HG03108 (cell line): Measurements from ENCODE around the gene KBTBD7.
"Not testable (repeated sequence)": the region's sequence is repeated elsewhere in the genome, so short reads cannot be mapped to it uniquely, and the experiment has no call there.

Experiments used
- ATAC-seq: cut with Tn5 transposase; IDR thresholded peaks from one replicate; pipeline ENCODE4 v1.9.1; 2021; ENCODE audit warnings: moderate library complexity; ENCODE audit not compliant: unreplicated experiment

The KBTBD7 gene

GRCh38 chr13:41199526-41199925 lies 5.2 kb upstream of the KBTBD7 start:
- ATAC-seq: peak; percentile 82

GRCh38 chr13:41199079-41199478 lies 4.7 kb upstream of the KBTBD7 start:
- ATAC-seq: no peak

GRCh38 chr13:41196620-41197019 lies 2.3 kb upstream of the KBTBD7 start:
- ATAC-seq: no peak

GRCh38 chr13:41196011-41196410 lies 1.6 kb upstream of the KBTBD7 start:
- no peak for ATAC-seq

- no peak for ATAC-seq
These were observed 900 bp downstream of the KBTBD7 start for GRCh38 chr13:41193469-41193868.

GRCh38 chr13:41188584-41188983 lies 5.8 kb downstream of the KBTBD7 start:
- no peak for ATAC-seq

GRCh38 chr13:41186481-41186880 lies 7.9 kb downstream of the KBTBD7 start:
- no peak for ATAC-seq

- no peak for ATAC-seq
These were observed 12.1 kb downstream of the KBTBD7 start for GRCh38 chr13:41182231-41182630.

- ATAC-seq: no peak
These were observed 14.6 kb downstream of the KBTBD7 start for GRCh38 chr13:41179593-41180250.

- ATAC-seq: no peak
These were observed 16.3 kb downstream of the KBTBD7 start for GRCh38 chr13:41178040-41178439.

- ATAC-seq: no peak
These were observed 16.8 kb downstream of the KBTBD7 start for GRCh38 chr13:41177616-41178015.

- not testable (repeated sequence) for ATAC-seq
These were observed 18.8 kb downstream of the KBTBD7 start for GRCh38 chr13:41175576-41175975.

- ATAC-seq: no peak
These were observed 32.2 kb downstream of the KBTBD7 start for GRCh38 chr13:41162151-41162550.

- no peak for ATAC-seq
These were observed 35.2 kb downstream of the KBTBD7 start for GRCh38 chr13:41159174-41159573.

GRCh38 chr13:41157048-41157717 lies 37.2 kb downstream of the KBTBD7 start:
- ATAC-seq: no peak

GRCh38 chr13:41156620-41157019 lies 37.7 kb downstream of the KBTBD7 start:
- no peak for ATAC-seq

- ATAC-seq: no peak
These were observed 40.3 kb downstream of the KBTBD7 start for GRCh38 chr13:41154042-41154441.

GRCh38 chr13:41152005-41152404 lies 42.4 kb downstream of the KBTBD7 start:
- no peak for ATAC-seq

GRCh38 chr13:41150058-41150457 lies 44.3 kb downstream of the KBTBD7 start:
- ATAC-seq: no peak

GRCh38 chr13:41148419-41149283 lies 45.7 kb downstream of the KBTBD7 start:
- no peak for ATAC-seq

- ATAC-seq: no peak
These were observed 49.0 kb downstream of the KBTBD7 start for GRCh38 chr13:41145136-41145908.
